Thyroid gland (tissue), 4 donors: Measurements from ENCODE around the gene DPYD. TPM values are rescaled to one million over a fixed set of nuclear protein-coding genes. Genes with fewer than 3 reads are reported as not detected.

ENCODE experiments used
- DNase-seq, 2 donors: peaks; one replicate each; pipeline ENCODE4 v3.0.0-alpha.2; 2019
- H3K27ac ChIP-seq, 3 donors: fragments of 200-600 bp; sonication (generic); 1 replicate in 2 of 3; 2 replicates in 1 of 3; pipeline ENCODE4 v1.5.1; 2016 to 2019; ENCODE audit warnings: mild to moderate bottlenecking in 1 of 3, moderate library complexity in 1 of 3
- H3K27me3 ChIP-seq: fragments of 200-600 bp; sonication (generic); one replicate; pipeline ENCODE4 v1.5.1; 2019
- H3K36me3 ChIP-seq, 2 donors: fragments of 200-600 bp; sonication (generic); one replicate each; pipeline ENCODE4 v1.5.1; 2016 to 2019
- H3K4me1 ChIP-seq, 2 donors: fragments of 200-600 bp; sonication (generic); one replicate each; pipeline ENCODE4 v1.5.1; 2017 to 2019
- H3K4me3 ChIP-seq, 3 donors: fragments of 200-600 bp; sonication (generic); replicated peaks in 1 of 3; 1 replicate in 2 of 3; 2 replicates in 1 of 3; pipeline ENCODE4 v1.5.1; 2016; ENCODE audit warnings: mild to moderate bottlenecking in 1 of 3
- H3K9me3 ChIP-seq: fragments of 200-600 bp; sonication (generic); one replicate; pipeline ENCODE4 v1.5.1; 2017
- POLR2A ChIP-seq, 2 donors: fragments of 450-650 bp; IDR thresholded peaks; one replicate each; pipeline ENCODE4 v1.6.1; 2017; ENCODE audit warnings: antibody characterized with exemption in 2 of 2, mild to moderate bottlenecking in 2 of 2, moderate library complexity in 1 of 2
- WGBS, 2 donors: methylation state at CpG; one replicate each; pipeline ENCODE4 v1.1.5; 2017; 5-methylcytosine and 5-hydroxymethylcytosine counted together
- intact Hi-C: fragments of 100-400 bp; cut with DNase I; formaldehyde crosslinking; loops from one replicate; pipeline ENCODE4 v1.15.1; 2023
- total RNA-seq, 4 donors: library from RNA; depleted of rRNA; stranded (reverse); fragments of >200 nt; gene quantifications; one replicate each; pipeline ENCODE4 v1.2.3, GENCODE V29; 2016
- TF ChIP-seq, protein P1 (sequence below), 6 experiments: fragments of 200-600 bp in 3 of 6; fragments of 450-650 bp in 3 of 6; sonication (generic) in 3 of 6; IDR thresholded peaks; one replicate each; pipeline ENCODE4 v1.5.1; 2016 to 2019; ENCODE audit warnings: antibody characterized with exemption in 6 of 6, mild to moderate bottlenecking in 2 of 6, inconsistent platforms in 1 of 6, moderate library complexity in 1 of 6

The DPYD gene
- total RNA-seq, 4 donors from 2014 or later = 27.3 to 54.0 (median 39.5) TPM

DNA sequence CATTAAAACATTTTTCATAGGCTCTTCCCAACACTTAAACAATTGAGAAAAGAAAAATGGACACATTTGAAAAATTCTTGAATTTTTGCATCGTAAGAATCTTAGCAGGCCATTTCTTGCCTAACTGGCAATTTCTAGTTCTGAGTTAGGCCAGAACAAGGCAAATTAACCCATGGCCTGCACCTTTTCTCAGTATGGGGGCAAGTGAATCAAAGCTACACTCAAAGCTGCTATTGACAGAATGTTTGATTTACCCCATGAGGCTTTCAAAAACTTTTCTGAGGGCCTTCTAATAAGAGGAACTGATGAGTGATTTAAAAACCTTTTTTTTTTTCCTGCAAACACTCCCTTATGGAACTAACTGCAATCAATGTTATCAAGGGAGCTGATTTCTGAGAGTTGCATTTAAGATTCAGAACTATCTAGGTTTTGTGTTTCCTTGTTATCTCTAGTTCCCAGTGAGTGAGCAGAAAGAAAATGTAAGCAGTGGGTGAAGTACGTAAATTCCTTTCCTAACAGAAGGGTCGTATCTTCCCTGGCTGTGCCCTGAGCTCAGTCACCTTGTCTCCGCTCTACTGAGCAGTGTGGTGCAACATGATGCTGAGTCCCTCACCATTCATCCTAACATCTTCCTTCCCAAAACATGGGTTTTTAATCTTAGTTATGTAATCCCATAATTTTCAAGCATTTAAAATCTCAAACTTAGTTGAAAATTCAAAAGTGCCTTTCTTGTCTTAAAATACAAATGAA is 353.7 kb downstream of the DPYD start:
- H3K27ac ChIP-seq = no peak overlapping the region
- no peaks in the 10 kb centered on the region for H3K27me3 ChIP-seq
- TF ChIP-seq, protein P1, sequence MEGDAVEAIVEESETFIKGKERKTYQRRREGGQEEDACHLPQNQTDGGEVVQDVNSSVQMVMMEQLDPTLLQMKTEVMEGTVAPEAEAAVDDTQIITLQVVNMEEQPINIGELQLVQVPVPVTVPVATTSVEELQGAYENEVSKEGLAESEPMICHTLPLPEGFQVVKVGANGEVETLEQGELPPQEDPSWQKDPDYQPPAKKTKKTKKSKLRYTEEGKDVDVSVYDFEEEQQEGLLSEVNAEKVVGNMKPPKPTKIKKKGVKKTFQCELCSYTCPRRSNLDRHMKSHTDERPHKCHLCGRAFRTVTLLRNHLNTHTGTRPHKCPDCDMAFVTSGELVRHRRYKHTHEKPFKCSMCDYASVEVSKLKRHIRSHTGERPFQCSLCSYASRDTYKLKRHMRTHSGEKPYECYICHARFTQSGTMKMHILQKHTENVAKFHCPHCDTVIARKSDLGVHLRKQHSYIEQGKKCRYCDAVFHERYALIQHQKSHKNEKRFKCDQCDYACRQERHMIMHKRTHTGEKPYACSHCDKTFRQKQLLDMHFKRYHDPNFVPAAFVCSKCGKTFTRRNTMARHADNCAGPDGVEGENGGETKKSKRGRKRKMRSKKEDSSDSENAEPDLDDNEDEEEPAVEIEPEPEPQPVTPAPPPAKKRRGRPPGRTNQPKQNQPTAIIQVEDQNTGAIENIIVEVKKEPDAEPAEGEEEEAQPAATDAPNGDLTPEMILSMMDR (IDR thresholded peaks at IDR 0.05) = no peak
- no peak for TF ChIP-seq POLR2A (IDR thresholded peaks at IDR 0.05)
- H3K4me3 ChIP-seq = no peak overlapping the region
- WGBS, 2 donors = 65 to 78% methylated on average over 4 of the region's 4 CpGs
- no peaks in the 10 kb centered on the region for H3K9me3 ChIP-seq
- H3K36me3 ChIP-seq = no peaks in the 10 kb centered on the region
- intact Hi-C loops = no loop called here
- DNase-seq = no peak
- H3K4me1 ChIP-seq = no peaks in the 10 kb centered on the region

DNA sequence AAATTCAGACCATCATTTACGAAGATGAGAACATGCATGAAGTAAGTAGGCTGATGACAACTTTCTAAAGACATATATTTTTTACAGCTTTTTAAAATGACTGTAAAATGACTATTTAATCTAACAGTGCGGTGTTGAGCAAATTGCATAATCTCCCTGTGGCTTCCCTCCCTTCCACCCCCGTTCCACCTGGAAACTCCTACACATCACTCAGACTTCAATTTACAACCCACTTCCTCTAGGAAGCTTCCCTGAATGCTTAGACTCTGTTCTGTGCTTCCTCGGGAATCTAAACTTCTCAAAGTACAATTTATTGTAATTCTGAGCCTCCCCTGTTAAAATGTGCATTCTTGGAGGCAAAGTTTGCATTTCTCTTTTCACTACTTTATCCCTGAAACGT is 354.9 kb downstream of the DPYD start:
- intact Hi-C loops = no loop called here
- WGBS, 2 donors = 75 to 81% methylated on average over 5 of the region's 5 CpGs
- Histone ChIP-seq H3K27ac (no peak overlapping the region), H3K4me1 (no peaks in the 10 kb centered on the region), H3K9me3 (no peaks in the 10 kb centered on the region), H3K4me3 (no peak overlapping the region), H3K36me3 (no peaks in the 10 kb centered on the region), H3K27me3 (no peaks in the 10 kb centered on the region)
- DNase-seq = no peak
- TF ChIP-seq, protein P1 (IDR thresholded peaks at IDR 0.05) = no peak
- no peak for TF ChIP-seq POLR2A (IDR thresholded peaks at IDR 0.05)

GRCh38 chr1:97563926-97564325 is 356.9 kb downstream of the DPYD start:
- Histone ChIP-seq H3K9me3 (no peaks in the 10 kb centered on the region), H3K36me3 (no peaks in the 10 kb centered on the region), H3K27me3 (no peaks in the 10 kb centered on the region), H3K4me1 (no peaks in the 10 kb centered on the region), H3K27ac (no peak overlapping the region), H3K4me3 (no peak overlapping the region)
- TF ChIP-seq, protein P1 (IDR thresholded peaks at IDR 0.05) = no peak
- no peak for TF ChIP-seq POLR2A (IDR thresholded peaks at IDR 0.05)
- 98% methylated on average over 4 of the region's 4 CpGs for WGBS, 2 donors
- intact Hi-C loops = no loop called here
- DNase-seq = no peak

GRCh38 chr1:97562081-97562480 is 358.8 kb downstream of the DPYD start:
- TF ChIP-seq POLR2A (IDR thresholded peaks at IDR 0.05) = no peak
- TF ChIP-seq, protein P1 (IDR thresholded peaks at IDR 0.05) = no peak
- Histone ChIP-seq H3K4me3 (no peak overlapping the region), H3K4me1 (no peaks in the 10 kb centered on the region), H3K36me3 (no peaks in the 10 kb centered on the region), H3K27me3 (no peaks in the 10 kb centered on the region), H3K27ac (no peak overlapping the region), H3K9me3 (no peaks in the 10 kb centered on the region)
- DNase-seq = no peak
- intact Hi-C loops = no loop called here

GRCh38 chr1:97560714-97561113 is 360.1 kb downstream of the DPYD start:
- H3K36me3 ChIP-seq = no peaks in the 10 kb centered on the region
- WGBS, 2 donors = 87 to 91% methylated on average over 4 of the region's 4 CpGs
- H3K9me3 ChIP-seq = no peaks in the 10 kb centered on the region
- intact Hi-C loops = no loop called here
- DNase-seq = no peak
- TF ChIP-seq POLR2A (IDR thresholded peaks at IDR 0.05) = no peak
- TF ChIP-seq, protein P1 (IDR thresholded peaks at IDR 0.05) = no peak
- H3K27me3 ChIP-seq = no peaks in the 10 kb centered on the region
- H3K4me3 ChIP-seq = no peak overlapping the region
- H3K27ac ChIP-seq = no peak overlapping the region
- H3K4me1 ChIP-seq = no peaks in the 10 kb centered on the region
